Measurements from ENCODE around the gene COP1.

COP1 gene

DNA sequence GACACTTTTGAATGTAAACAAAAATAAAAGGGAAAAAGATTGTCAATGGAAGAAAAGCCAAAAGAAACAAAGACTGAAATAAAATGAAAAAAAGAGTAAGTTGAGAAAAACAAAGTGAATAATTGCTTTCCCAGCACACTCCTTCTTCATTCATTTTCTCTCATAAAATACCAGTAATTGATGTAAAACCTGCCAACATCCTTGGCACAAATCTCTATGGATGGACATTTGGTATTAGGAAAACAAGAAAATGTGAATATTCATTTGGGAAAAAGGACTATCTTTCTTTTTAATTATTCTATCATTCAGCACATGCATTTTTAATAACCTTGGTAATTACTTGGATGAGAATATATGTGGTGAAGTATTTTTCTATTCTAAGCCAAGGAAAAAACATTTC, 259.3 kb downstream of the COP1 start:
- no peak for DNase-seq

DNA sequence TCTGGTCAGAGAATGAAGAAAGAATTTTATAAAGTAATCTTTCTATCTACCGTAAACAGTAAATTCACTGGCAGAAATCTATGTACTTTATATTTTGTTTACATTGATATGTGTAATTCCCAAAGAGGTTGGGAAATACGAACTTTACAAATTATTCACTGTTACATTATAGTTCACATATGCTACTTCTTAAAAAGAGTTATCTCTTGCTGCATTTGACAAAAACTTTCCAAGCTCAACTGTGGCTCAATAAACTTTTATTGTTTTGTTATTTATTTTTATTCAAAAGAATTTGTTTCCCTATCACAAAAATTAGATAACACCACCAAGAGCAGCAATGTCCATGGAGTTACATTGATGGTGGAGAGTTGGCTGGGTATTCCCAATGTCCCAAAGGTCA, 262.5 kb downstream of the COP1 start:
- no peak for DNase-seq

DNA sequence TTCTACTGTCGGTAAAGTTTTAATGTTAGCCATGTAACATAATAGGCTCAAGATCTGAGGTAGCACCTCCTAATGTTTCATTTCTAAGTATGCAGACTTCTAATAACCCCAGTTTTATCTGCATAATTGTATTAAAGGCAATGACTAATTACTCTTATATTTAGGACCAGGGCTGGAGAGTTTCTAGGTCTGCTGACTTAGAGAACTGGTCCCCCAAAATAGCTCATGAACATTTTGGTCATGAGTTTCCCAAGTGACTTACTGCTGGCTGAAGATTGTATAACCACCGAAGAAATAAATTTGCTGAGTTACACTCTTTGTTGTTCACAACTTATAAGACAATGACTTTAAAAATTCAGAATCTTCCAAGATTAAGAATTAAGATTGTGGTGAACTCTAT, 265.9 kb downstream of the COP1 start:
- no peak for DNase-seq

DNA sequence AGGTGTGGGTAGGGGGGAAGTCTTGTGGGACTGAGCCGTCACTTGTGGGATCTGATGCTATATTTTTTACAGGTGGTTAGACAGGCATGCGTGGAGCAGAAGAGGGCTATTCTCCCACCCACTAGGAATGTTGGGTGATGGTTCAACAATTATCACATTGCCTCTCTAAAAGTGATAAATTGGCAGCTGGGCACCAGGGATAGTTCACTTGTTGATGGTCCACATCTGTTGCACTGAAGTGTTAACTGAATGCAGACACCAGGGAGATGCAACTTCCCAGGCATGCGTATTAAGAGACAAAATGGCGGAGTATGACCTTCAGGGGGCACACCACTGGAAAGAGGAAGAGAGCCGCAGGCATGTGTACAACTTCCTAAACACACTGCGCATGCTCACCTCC, 270.4 kb downstream of the COP1 start:
- DNase-seq = no peak

DNA sequence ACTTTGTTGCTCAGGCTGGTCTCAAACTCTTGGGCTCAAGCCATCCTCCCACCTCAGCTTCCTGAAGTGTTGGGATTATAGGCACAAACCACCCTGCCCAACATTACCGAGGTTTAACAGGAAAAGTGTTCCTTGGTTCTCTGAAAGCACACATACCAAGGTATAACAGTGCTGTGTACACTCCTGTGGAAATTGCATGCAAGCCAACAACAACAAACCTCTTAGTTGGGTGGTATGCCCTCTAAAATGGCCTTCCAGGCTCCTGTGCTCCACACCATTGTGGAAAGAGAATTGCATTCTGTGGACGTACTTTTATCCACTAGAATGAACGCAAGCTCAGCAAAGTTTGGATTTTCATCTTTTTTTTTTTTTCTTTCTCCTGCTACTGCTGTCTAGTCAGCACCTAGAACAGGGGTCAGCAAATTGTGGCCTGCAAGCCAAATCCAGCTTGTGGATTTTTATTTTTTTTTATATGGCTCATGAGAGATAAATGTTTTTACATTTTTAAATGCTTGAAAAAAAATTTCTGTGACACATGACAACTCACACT, 271.4 kb downstream of the COP1 start:
- DNase-seq = no peak

DNA sequence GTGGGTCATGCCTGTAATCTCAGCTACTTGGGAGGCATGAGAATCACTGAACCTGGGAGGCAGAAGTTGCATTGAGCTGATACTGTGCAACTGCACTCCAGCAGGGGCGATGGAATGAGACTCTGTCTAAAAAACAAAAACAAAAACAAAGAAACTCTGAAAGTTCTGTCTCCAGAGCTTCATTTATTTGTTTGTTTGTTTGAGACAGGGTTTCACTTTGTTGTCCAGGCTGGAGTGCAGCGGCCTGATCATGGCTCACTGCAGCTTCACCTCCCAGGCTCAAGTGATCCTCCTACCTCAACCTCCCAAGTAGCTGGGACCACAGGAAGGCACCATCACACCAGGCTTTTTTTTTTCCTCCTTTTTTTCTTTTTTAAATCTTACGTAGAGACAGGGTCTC, 271.9 kb downstream of the COP1 start:
- no peak for DNase-seq

DNA sequence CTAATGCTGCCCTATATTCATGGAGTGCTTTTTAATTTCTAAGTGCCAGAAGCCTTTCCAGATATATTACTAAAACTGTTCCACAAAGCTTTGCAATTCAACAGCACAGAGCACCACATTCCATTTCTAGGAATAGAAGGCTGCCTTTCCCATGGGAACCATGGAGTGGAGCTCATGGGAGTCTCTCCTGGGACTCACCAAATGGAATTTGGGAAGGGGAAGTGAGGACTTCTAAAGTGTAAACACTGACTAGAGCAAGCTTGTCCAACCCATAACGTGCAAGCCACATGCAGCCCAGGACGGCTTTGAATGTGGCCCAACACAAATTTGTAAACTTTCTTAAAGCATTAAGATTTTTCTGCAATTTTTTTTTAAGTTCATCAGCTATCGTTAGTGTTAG, 273.3 kb downstream of the COP1 start:
- no peak for DNase-seq

DNA sequence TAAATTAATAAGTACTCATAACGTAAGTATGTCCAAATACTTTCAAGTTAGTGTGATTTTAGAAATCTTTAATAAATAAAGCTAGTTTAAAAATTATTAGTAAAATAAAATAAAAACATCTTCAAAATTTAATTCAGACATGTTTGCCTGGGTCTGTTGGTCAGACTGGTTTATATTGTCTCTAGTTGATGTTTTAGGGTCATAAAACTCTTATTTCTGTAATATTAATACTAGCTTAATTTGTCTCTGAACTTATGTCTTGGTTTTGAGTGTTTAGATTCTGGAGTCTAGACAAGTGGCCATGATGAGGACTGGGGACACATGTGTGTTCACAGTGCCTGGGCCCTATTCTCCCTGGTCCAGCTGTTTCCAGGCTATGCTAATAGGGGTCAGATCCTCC, 279.1 kb downstream of the COP1 start:
- no peak for DNase-seq

DNA sequence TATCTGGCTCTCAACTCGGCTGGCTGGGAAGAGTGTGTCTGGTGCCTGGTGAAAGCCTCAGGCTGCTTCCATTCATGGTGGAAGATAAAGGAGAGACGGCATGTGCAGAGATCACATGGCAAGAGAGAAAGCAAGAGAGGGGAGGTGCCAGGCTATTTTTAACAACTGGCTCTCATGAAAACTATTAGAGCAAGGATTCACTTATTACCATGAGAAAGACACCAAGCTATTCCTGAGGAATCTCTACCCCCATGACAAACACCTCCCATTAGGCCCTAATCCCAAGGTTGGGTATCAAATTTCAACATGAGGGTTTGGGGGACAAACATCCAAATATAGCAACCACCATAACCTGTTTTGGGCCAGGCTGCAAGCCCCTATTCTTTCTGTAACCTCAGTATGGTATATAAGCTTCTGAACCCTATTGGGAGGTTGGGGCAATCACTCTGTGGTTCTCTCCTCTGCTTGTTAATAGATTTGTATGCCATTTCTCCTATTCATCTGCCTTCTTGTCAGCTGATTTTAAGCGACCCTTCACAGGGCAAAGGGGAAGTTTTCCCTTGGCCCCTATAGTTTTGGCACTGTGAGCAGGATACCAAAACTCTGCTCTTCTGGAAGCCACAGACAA, 284.7 kb downstream of the COP1 start:
- DNase-seq = no peak

DNA sequence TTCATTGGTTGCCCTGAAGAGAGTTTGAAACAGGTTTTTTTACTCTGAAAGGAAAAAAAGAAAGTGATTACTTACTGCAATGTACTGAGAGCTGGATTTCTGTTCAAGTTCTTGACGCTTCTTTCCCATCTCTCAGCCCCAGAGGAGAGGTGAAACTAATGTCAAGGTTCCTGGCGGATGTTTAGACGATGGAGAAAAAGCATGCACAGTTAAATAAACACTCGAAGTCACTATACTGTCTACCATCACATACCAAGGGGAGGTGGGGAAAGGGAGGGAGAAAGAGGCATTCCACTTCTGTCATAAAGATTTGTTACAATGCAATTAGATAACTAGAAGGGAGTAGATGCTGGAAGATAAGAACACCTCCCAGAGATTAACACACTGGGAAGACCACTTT, 286.7 kb downstream of the COP1 start:
- DNase-seq = no peak

DNA sequence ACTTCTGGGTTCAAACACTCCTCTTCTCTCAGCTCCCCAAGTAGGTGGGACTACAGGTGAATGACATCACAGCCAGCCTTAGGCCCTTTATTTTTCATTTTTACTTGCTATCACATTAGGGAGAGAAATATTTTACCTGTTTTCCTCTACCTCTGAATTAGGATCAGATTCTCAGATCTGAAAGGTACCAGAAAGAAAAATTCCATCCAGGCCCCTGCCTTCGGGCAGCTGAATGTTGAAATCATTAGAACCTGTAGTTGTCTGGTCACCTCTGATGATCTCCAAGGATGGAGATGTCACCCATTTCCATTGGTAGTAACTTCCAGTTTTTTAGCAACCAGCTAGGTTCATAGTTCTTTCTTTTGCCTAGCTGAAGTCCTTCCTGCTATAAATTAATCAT, 288.1 kb downstream of the COP1 start:
- DNase-seq = no peak

DNA sequence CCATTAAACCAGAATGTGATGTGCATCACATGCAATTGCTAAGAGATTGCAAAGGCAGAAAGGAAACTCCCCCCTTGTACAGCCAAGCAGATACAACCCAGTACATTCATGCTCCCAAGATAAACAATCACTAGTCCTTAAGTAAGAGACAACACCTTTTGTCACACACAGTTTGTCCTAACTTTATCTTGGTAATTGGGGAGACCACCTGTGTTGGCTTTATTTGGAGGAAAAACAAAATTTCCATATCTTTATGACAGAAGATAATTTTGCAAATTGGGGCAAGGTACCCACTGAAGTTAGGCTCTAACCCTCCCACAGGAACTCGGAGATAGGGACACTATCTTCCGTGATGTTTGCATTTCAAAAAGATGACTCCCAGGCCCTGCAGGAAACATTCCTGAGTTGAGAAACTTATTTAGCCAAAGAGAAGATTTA, 288.7 kb downstream of the COP1 start:
- DNase-seq = no peak

DNA sequence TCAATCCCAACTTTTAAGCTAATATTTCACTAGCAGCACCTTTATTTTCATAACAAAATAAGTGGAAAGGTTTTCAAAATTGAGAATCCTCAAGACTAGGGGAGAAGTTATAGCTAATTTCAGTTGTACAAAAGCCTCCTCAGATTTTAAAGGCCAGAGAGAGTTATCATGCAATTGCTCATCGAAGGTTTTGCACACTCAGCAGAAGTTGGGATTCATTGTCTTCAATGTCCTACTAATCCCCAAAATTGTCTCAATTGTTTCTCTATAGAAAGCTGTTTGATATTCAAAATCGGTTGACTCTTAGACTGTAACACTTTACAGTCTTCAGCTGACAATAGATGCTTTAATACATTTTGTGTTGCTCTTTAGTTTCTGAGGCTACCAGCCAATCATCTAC, 293.0 kb downstream of the COP1 start:
- no peak for DNase-seq

DNA sequence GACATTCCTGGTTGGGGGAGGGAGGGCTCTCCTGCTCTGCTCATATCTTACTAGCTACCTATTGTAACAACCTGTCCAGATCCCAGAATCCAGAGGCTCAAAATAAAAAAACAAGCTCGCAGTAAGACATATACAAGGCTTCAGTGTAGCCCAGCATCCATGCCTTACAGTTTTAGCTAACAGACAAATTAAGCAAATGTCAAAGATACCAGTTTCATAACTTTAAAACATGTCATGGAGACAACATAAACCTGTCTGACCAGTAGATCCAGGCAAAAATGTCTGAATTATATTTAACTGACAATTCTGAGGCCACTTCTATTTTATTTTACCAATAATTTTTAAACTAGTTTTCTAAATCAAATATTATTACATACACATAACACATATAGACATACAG, 295.9 kb downstream of the COP1 start:
- DNase-seq = no peak

DNA sequence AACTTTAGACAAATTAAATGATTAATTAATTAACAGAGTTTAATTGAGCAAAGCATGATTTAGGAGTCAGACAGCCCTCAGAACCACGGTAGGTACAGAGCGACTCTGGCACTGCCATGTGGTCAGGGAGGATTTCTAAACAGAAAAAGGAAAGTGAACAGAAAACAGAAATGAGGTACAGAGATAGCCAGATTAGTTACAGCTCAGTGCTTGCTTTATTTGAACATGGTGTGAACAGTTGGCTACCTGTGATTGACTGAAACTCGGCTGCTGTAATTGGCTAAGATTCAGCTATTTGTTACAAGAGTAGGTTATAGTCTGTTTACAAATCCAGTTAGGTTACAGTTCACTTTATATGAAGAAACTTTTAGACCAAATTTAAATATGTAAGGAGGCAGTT, 300.7 kb downstream of the COP1 start:
- no peak for DNase-seq

DNA sequence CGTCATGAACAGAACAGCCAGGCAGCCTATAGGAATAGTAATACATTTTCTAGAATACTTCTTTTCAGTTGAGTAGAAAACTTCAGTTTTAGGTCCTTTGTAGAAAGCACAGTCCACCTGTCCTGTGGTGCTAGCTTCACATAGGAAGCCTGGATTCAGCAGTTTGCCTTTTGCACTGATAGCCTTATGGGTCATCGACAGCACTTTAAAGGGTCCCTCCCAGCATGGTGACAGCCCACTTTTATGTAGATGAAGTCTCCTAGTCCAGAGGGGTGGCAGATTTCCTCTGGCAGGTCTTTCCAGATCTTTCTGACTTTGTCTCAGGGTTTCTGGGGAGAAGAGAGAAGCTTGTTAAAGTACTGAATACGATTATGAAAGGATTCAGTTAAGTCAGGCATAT, 302.3 kb downstream of the COP1 start:
- DNase-seq = no peak

DNA sequence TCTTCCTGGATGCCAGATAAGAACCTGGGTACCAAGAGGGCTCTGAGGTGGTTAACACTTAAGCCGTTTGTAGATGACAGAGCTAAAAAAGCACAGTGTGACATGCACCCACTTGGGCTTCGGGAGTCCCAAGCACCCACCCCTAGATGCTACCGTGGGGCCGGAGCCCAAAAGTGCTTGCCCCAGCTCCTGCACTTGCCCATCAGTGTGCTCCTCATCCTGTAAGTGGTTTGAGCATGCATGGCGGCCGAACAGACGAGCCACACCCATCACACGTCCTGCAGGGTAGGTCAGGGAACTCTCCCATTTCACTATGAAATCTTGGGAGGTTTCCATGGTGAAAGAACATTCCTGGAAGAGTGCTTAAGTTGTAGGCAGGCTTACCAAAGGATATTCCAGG, 304.8 kb downstream of the COP1 start:
- DNase-seq = no peak

DNA sequence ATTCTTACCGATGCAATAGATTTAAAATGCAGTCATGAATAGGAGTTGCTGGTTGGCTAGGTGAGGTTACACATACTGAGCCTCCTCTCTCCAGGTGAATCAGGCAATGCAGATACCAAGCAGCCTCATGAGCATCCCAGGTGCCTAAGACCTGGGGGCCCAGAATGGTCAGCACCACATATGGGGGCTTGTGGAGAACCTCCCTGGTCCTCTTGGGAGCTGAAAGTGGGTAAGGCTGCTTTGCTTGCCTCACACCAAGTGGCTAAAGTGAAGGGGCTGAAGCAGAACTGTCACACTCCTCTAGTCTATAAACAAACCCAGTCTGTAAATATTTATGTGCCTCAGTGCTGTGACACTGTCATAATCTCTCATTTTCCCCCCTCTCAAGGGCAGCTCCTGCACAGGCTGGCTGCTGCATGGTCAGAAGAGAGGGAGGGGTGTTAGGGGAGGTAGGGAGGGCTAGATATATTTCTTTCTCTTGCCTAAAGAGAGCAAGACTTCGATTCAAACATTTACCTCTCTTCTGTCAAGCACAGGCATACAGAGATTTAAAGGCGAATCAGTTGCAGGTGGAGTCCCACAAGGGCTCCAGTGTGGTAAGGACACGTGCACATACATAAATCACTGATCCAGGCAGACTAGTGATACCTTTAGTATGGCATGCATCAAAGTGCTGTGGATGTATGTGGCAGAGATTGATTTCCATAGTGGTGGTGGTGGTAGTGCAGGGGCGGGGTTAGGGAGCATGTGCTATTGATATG, 305.8 kb downstream of the COP1 start:
- DNase-seq = no peak

DNA sequence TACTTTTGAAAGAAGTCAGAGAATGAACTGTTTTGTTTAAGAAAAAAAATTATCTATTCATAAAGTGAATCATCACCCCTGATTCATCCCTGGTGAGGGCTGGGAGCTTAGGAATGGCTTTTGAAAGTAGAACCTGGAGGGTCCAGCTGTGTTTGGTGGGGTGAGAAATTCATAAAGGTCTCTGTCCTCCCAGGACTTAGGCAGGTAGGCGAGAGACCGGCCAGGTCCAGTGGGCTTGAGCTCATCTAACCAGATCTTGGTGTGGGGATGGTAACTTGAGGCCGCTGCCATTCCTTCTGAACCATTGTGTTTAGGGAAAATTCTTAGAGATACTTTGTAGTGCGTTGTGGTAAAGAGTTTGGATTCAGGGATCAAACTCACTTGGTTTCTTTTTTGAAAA, 306.9 kb downstream of the COP1 start:
- DNase-seq = no peak

DNA sequence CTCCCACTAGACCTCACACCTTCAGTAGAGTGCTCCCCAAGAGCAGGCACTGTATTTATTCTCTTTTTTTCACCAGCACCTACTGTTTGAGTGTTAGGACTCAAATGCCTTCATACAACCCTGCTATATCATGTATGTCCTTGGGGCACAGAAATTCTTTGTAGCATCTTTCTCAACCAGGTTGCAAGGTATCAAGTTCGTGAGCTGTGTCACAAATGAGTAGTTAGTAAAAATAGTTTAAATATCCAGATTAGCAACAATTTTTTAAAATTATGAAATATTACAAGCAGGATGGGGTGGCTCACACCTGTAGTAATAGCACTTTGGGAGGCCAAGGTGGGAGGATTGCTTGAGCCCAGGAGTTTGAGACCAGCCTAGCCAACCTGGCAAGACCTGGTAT, 311.1 kb downstream of the COP1 start:
- no peak for DNase-seq
